Gastrocnemius medialis (tissue), 4 donors: ENCODE data around the gene ST3GAL2.

ENCODE experiments used
- CTCF ChIP-seq, 5 experiments: fragments of 450-650 bp in 3 of 5; fragments of 200-600 bp in 2 of 5; sonication (generic) in 2 of 5; IDR thresholded peaks in 4 of 5; conservative IDR thresholded peaks in 1 of 5; 1 replicate in 4 of 5; 2 replicates in 1 of 5; pipeline ENCODE4 v1.5.1; 2016 to 2019; ENCODE audit warnings: antibody characterized with exemption in 5 of 5, mild to moderate bottlenecking in 3 of 5, moderate library complexity in 3 of 5
- POLR2A ChIP-seq, 2 donors: fragments of 450-650 bp; IDR thresholded peaks; one replicate each; pipeline ENCODE4 v1.6.1; 2017; ENCODE audit warnings: antibody characterized with exemption in 2 of 2, mild to moderate bottlenecking in 2 of 2, moderate library complexity in 2 of 2

GRCh38 chr16:70417661-70418060 lies 21.2 kb downstream of the ST3GAL2 start:
- TF ChIP-seq POLR2A (IDR thresholded peaks at IDR 0.05) (no peak), CTCF (IDR thresholded peaks at IDR 0.05 in 4 of 5, conservative IDR thresholded peaks at IDR 0.05 in 1 of 5) (no peak)
